Kidney epithelial cell (primary cell): ENCODE measurements around the gene MORN1. TPM values are rescaled to one million over a fixed set of nuclear protein-coding genes. Genes with fewer than 3 reads are reported as not detected.
"Not testable (repeated sequence)": the region's sequence is repeated elsewhere in the genome, so short reads cannot be mapped to it uniquely, and the experiment has no call there.

ENCODE experiments used
- DNase-seq: peaks from one replicate; pipeline ENCODE4 v3.0.0-alpha.2; 2010; ENCODE audit warnings: low read depth
- H3K27me3 ChIP-seq: 2 replicates; pipeline ENCODE4 v1.6.0; 2011; ENCODE audit warnings: low read length; ENCODE audit not compliant: control insufficient read depth, insufficient read depth
- H3K36me3 ChIP-seq: 2 replicates; pipeline ENCODE4 v1.5.1; 2011; ENCODE audit warnings: low read length; ENCODE audit not compliant: control insufficient read depth, insufficient read depth
- H3K4me3 ChIP-seq: 2 replicates; pipeline ENCODE4 v1.5.1; 2011; ENCODE audit warnings: low read depth, mild to moderate bottlenecking, control low read depth, low read length
- CTCF ChIP-seq: IDR thresholded peaks from 2 replicates; pipeline ENCODE4 v1.5.1; 2011; ENCODE audit warnings: mild to moderate bottlenecking, moderate library complexity, low read length, control low read depth, inconsistent platforms; ENCODE audit not compliant: insufficient read depth, poor library complexity, severe bottlenecking
- total RNA-seq: library from RNA; depleted of rRNA; stranded (reverse); fragments of >200 nt; gene quantifications from 2 replicates; pipeline ENCODE4 v1.2.3, GENCODE V29; 2015

Gene MORN1
- total RNA-seq, 1 donor from 2014 or later: 8.4 TPM

GRCh38 chr1:2337081-2337480 lies 54.3 kb downstream of the MORN1 start:
- DNase-seq: no peak
- TF ChIP-seq CTCF: no peak
- Histone ChIP-seq H3K27me3 (peaks cover 15% of the 10 kb centered on the region), H3K36me3 (no peaks in the 10 kb centered on the region), H3K4me3 (no peak overlapping the region)

GRCh38 chr1:2336499-2336898 lies 54.9 kb downstream of the MORN1 start:
- Histone ChIP-seq H3K36me3 (no peaks in the 10 kb centered on the region), H3K4me3 (no peak overlapping the region), H3K27me3 (peaks cover 11% of the 10 kb centered on the region)
- TF ChIP-seq CTCF: no peak
- no peak for DNase-seq

- no peak for TF ChIP-seq CTCF
- peaks cover 11% of the 10 kb centered on the region for H3K27me3 ChIP-seq
- no peaks in the 10 kb centered on the region for H3K36me3 ChIP-seq
- H3K4me3 ChIP-seq: no peak overlapping the region
- no peak for DNase-seq
Measured at GRCh38 chr1:2335721-2336455, 55.5 kb downstream of the MORN1 start.

DNA sequence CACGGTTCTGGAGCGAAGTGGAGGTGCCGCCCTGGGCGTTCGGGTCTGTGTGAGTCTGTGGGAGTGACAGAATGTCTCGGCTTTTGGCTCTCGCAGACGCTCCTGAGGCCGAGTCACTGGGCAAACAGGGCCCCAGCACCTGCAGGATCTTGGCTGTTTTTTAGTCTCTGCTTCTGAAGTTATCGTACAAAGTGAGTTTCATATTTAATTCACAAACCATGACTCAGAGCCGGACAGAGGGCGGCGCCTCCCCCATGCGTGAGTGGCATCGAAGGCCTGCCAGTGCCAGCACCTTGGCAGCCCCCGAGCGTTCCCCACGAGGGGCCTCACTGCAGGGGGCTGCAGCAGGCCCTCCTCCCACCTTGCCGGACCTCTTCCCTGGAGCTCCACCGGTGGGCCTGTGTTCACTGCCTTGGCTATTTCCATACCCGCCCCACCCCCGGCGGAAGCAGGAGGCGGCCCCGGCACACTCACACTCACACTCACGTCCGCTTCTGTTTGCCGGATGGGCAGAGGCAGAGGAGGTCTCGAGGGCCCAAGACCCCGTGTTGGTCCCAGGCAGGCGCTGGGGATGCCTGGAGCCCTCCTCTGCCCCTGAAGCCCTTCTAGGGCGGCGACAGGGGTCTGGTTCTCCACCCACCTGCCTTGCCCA lies 56.3 kb downstream of the MORN1 start:
- H3K27me3 ChIP-seq: peaks cover 11% of the 10 kb centered on the region
- TF ChIP-seq CTCF: no peak
- no peak for DNase-seq
- no peak overlapping the region for H3K4me3 ChIP-seq
- no peaks in the 10 kb centered on the region for H3K36me3 ChIP-seq

- TF ChIP-seq CTCF: no peak
- no peaks in the 10 kb centered on the region for H3K36me3 ChIP-seq
- DNase-seq: no peak
- no peak overlapping the region for H3K4me3 ChIP-seq
- H3K27me3 ChIP-seq: peaks cover 11% of the 10 kb centered on the region
Measured at GRCh38 chr1:2334366-2334765, 57.0 kb downstream of the MORN1 start.

GRCh38 chr1:2331580-2331979 lies 59.8 kb downstream of the MORN1 start:
- DNase-seq, H3K27me3 ChIP-seq, H3K4me3 ChIP-seq, H3K36me3 ChIP-seq: not testable (repeated sequence)
